Stimulated activated CD4-positive, alpha-beta T cell treated with anti-CD3 and anti-CD28 coated beads, Interleukin-4, amount 100 ng/mL, for 24 hours (primary cell): ENCODE data around the gene MBOAT2.

Source experiments
- DNase-seq: peaks from one replicate; pipeline ENCODE4 v3.0.0-alpha.2; 2020

MBOAT2 gene

GRCh38 chr2:8889978-8890377 is 113.5 kb downstream of the MBOAT2 start:
- no peak for DNase-seq

DNA sequence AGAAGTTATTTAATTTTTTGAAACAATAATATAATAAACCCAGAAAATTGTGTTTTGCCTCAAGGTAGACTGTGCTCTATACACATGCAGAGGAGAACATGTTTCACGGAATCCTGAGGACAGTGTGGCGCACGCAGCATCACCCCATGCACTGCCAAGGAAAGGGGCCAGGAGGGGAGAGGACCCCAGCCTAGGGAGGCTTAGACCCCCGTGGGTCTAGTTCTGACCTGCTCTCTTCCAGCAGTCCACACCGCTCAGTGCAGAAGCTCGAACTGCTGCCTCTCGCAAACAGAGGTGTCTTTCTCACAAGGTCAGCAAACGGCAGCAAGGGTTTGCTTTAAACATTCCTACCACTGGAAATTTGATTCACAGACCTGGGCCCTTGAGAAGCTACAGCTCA is 114.5 kb downstream of the MBOAT2 start:
- no peak for DNase-seq

DNA sequence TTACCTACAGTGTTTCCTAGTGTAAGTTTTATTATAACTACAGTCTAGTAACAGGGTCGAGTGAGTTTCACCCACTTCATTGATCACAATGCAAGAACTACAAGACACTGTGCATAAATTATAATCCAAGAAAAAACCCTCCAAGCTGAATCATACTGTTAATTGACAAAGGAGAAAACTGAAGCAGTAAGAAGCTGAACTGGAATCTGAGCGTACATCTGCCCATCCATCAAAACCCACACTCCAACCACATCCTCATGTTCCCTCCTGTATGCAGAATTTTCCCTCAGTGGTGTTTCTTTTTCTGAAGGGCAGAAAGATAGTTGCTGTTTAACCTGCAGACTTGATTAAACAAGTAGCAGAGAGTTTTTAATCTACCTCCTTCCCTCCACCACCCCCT is 116.6 kb downstream of the MBOAT2 start:
- no peak for DNase-seq

DNA sequence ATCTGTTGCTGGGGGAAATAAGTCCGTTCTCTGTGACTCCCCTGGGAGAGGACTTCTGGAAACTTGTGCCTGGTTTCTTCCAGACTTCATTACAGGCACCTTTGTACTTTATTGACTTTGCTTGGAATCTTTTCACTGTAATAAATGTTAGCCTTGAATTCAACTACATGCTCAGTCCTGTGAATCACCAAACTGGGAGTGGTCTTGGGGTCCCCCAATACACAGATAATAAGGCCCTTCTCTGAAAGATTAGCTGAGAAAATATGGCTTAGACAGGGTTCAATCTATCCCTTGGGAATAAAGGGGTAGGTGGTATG is 117.3 kb downstream of the MBOAT2 start:
- no peak for DNase-seq

DNA sequence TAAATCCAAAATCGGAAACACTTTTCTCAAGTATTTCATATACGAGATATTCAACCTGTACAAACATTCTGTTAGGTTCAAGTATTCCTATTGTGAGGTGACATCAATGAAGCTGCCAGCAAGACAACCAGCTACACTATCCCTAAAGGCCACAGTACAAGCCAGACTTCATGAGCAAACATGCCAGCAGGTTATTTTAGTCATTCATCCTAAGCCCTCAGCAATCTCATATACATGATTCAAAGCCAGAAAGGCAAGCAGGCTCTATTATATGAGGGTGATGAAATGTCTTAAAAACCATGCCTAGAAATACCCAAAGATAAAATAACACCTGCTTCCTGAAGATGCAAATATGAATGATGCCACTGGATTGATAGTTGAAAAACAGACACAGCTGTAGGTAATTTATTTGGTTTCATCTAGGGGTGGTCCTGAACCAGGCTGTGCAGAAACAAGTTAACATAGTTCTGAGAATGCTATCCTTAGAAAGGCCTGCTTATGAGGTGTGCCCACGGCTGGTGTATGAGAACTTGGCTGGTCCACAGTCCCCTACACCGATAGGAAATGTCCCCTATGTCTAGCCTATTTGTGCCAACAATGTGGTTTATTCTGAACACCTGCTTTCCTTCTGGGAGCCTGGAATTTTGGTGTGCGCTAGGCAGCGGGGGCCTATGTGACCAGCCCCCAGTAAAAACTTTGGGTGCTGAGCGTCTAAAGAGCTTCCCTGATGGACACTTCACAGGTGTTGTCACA is 117.9 kb downstream of the MBOAT2 start:
- no peak for DNase-seq

GRCh38 chr2:8884812-8885211 is 118.7 kb downstream of the MBOAT2 start:
- no peak for DNase-seq

GRCh38 chr2:8882094-8882493 is 121.4 kb downstream of the MBOAT2 start:
- no peak for DNase-seq

- DNase-seq = no peak
Observed at GRCh38 chr2:8877894-8878293, 125.6 kb downstream of the MBOAT2 start.

- no peak for DNase-seq
Observed at GRCh38 chr2:8877332-8877731, 126.2 kb downstream of the MBOAT2 start.

- no peak for DNase-seq
Observed at GRCh38 chr2:8876628-8877027, 126.9 kb downstream of the MBOAT2 start.

DNA sequence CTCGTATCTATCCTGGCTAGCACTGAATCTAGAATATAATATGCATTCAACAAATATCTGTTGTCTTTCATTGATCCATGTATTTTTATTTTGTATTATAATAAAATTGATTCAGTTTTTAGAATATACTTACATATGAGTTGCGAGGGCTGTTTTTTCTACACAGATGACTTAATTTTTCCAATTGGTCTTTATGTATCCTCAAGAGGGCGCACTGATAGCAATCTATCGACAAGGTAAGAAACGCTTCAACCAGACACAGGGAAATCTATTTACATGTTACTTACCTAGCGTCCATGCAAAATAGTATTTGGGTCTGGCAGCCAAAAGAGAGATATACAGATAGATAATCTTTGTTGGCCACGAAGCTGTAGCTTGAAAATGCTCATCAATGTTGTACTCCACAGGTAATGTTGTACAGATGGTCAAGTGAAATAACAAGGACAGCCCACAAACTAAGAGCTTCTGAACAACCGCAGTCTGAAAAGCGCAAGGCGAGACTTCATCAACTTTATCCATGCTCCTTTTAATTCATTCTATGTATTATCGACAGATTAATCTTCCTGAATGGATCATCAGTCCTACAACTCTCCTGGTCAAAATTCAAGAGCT is 130.6 kb downstream of the MBOAT2 start:
- DNase-seq = no peak

DNA sequence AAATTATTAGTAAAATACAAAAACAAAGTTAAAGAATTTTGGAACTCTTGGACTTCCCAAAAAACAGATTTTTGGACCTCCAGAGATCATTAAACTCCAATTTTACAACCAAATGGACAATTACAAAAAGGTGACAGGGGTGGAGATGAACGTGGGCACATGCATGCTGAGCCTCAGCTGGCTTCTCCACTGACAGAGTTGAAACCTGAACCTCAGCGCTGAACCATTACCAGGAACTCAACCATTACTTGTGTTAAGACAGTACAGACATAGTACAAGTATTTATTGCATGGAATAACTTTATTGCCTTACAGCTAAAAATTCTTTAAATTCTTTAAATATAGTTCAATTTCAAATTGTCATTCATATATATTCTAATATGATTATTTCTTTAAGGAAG is 133.0 kb downstream of the MBOAT2 start:
- DNase-seq = no peak

GRCh38 chr2:8867363-8867762 is 136.1 kb downstream of the MBOAT2 start:
- DNase-seq = no peak

DNA sequence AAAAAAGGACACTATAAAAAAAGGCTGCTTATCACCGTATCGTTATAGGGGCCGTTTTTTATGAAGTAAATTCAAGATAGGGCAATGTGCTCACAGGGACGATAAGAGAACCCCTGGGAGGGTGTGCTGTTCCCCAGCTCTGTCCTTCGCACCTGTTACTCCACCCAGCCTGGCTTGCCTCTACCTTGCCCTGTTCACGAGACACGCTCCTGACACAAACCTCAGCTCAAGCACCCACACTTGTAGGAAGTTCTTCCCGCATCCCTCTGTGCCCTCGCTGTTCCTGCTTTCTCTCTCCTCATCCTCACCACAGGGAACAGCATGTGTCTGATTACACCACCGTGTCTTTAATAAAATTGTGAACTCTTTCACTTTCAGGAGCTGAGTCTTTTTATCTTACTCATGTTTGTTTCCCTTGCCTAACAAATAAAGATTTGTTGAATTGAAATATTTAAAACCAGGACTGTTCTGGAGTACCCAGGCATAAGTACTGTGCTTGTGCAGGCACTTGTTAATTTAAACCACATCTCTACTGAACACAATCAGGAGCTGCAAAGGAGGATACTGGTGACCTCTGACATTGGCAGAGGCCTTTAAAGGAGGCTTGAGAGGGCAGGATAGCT is 140.0 kb downstream of the MBOAT2 start:
- no peak for DNase-seq

DNA sequence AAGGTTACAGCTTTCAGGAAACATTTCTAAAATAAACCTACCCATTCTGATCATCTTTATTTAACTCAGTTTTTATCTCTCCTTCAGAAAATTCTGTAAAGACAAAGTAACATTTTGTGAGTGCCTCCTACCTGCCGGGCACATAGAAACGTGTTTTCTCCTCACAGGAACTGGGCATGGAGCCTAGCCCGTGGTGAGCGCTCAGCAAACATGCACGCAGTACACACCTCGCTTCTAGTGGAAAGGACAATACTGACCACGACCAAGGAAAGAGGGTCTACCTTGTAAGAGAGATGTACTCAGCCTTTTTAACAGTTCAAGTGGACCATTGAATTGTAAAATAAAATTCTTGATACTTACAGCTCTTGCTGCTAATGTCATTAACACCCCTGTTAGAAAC is 141.3 kb downstream of the MBOAT2 start:
- DNase-seq = no peak

- DNase-seq = no peak
Observed at GRCh38 chr2:8861797-8862196, 141.7 kb downstream of the MBOAT2 start.

DNA sequence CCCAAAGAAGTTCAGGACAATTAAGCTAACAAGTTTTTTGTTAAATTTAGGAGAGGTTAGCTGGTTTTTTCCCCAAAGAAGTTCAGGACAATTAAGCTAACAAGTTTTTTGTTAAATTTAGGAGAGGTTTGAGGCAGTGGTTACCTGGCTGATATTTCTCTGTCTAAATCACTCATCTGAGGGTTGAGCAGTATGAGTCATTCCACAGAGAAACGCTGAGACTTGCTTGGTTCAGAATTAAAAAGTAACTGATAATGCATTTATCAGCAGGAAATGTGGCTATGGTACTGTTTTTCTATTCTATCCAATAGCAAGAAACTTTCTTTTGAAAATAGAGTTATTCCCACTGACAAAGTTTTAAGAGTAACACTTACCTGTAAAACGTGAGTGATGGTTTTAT is 143.2 kb downstream of the MBOAT2 start:
- DNase-seq = no peak

- DNase-seq = no peak
Observed at GRCh38 chr2:8858910-8859309, 144.6 kb downstream of the MBOAT2 start.

DNA sequence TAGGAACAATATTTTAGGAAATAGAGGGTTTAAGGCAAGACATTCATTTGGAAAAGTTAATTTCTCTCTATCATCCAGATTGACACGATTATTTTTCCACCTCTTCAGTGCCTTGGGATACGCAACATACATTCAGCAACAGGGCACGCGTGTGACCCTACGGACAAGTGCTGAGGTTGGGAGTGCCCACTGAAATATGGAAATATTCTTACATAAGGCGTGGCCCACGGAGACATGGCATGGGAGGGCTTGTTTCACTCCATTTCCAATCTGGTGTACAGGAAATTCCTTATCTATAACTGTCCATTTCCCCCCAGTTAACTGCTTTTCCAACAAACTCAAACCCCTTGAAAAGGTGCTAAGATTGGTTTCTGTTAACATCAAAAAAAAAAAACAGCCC is 145.2 kb downstream of the MBOAT2 start:
- no peak for DNase-seq

- no peak for DNase-seq
Observed at GRCh38 chr2:8857709-8858108, 145.8 kb downstream of the MBOAT2 start.

DNA sequence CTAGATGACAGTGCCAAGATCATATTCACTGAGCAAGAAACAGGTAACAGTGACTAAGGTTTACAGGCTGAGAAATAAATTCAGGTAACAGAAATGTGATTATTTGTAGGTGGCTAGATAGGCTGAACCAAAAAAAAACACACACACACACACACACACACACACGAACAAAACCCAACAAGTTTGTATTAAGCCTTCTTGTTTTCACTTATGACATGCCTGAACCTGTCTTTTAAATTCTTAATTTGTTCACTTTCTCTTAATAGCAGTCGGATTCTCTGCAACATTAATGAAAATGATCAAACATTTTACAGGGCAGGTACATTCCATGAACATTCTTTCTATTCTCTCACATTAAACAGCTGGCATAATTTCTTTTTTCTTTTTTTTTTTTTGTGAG is 147.3 kb downstream of the MBOAT2 start:
- DNase-seq = no peak

DNA sequence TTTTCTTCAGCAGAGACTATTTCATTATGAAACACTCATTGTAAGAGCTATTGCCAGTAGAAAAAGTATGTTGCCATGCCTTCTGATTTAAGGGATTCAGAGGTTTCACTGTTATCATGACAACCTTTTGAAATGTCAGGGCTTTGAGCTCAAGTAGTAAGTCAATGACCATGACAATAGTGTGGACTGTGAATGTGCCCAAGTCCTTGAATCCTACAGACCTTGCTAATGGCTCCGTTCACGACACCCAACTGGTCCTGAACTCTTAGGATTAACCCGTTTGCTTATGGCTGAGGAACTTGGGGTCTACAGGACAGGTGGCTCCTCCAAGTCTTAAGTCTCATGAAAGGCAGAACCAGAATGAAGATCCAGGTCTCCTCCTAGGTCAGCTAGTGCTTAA is 148.5 kb downstream of the MBOAT2 start:
- no peak for DNase-seq

DNA sequence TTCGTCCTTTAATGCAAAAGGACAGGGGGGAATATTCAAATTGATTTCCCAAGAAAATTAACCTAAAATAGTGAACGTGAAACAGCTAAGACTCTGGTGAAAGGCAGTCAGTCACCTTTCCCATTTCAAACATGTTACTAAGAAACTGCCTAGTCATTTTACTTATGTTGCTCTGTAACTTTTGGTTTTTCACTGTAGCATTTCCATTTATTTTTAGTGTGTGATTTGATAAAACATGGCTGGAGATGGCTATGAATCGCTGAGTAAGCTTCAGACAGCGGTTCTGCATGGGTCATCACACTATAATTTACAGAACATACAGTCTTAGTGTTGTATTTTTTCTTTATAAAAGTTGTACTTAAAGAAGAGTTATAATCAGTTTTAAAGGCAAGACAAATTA is 150.1 kb downstream of the MBOAT2 start:
- DNase-seq = no peak

DNA sequence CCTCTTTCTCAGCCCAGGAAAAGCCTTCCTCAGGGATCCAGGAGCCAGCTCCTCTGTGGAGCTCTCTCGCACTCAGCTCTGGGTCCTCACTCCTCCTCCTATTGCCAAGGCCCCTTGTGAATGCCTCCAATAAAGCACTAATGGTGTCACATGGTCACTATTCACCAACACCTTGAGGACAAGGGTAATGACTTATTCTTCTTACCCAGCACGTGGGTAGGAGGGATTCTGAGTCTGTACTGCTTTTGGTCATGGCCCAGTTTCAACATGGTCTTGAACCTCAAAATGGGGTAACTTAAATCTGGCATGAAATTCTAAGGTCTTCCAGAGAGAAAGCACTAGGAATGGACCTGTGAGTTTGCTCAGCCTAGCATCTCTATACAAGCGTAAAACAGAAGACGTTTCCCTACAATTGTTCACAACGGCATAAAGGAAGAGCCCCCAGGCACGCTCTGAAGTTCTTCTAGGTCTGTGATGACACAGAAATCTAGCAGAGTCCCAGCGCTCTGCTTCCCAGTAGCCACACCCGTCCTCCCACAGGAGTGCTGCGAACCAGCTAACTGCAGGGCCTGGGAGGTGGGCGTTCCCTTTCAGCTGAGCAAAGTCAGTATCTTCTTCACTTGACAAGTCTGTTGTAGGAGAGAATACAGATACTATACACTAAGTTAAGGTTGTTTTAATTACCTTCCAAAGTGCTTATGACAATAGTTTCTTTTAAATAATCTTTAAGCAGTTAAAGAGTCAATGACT is 151.5 kb downstream of the MBOAT2 start:
- no peak for DNase-seq
